HepG2 (cell line): Measurements from ENCODE around the gene ACTL6A. TPM values are rescaled to one million over a fixed set of nuclear protein-coding genes. Genes with fewer than 3 reads are reported as not detected.

Source experiments
- ATAC-seq: fragments of 200-7000 bp; cut with Tn5 transposase; 3 replicates; pipeline ENCODE4 v1.9.1; 2020; ENCODE audit warnings: mild to moderate bottlenecking, moderate library complexity
- BruUV-seq: library from RNA; stranded (reverse); fragments of 400-500 nt; replicated peaks from 2 replicates; lab custom pipeline; 2021; lab: Mats Ljungman, UMichigan
- CTCF ChIA-PET: fragments of 300-600 bp; formaldehyde crosslinking; extraction: SDS; loops from one replicate; lab custom pipeline; 2021; ENCODE audit warnings: low total read pairs, inconsistent platforms, low intra/inter-chr PET ratio; lab: Yijun Ruan, JAX
- POLR2A ChIA-PET: fragments of 350-600 bp; sonication (Branson Sonifier 250); formaldehyde crosslinking; loops from one replicate; lab custom pipeline; 2020; ENCODE audit warnings: antibody characterized with exemption, inconsistent platforms; lab: Yijun Ruan, JAX
- DNase-seq: peaks from one replicate; pipeline ENCODE4 v3.0.0-alpha.2; 2015; ENCODE audit warnings: low spot score
- FAIRE-seq: peaks from 3 replicates; lab custom pipeline; 2011; peaks lifted over from hg19 to GRCh38; lab: Jason Lieb, UNC
- H2AFZ ChIP-seq: one replicate; pipeline ENCODE4 v1.6.1; 2011; ENCODE audit warnings: low read length, inconsistent platforms
- H3K27ac ChIP-seq: fragments of 300-600 bp; 3 replicates; pipeline ENCODE4 v1.8.0; 2011; ENCODE audit warnings: mixed run types, mild to moderate bottlenecking, mixed read lengths, low read length, inconsistent platforms; ENCODE audit not compliant: insufficient read depth; ENCODE audit errors: extremely low read length
- H3K27me3 ChIP-seq, 2 experiments: fragments of 200-600 bp in 1 of 2; 2 replicates in 1 of 2; 3 replicates in 1 of 2; pipeline versions ENCODE4 v1.6.0 to v1.8.0; 2011; ENCODE audit warnings: low read length in 2 of 2, mild to moderate bottlenecking in 2 of 2, moderate library complexity in 2 of 2, inconsistent platforms in 1 of 2; ENCODE audit not compliant: insufficient read depth in 2 of 2, control insufficient read depth in 1 of 2
- H3K36me3 ChIP-seq, 2 experiments: fragments of 200-600 bp in 1 of 2; replicated peaks in 1 of 2; 2 replicates in 1 of 2; 3 replicates in 1 of 2; pipeline versions ENCODE4 v1.5.1 to v1.8.0; 2011; ENCODE audit warnings: low read length in 2 of 2, inconsistent platforms in 1 of 2; ENCODE audit not compliant: insufficient read depth in 2 of 2, control insufficient read depth in 1 of 2
- H3K4me1 ChIP-seq: 2 replicates; pipeline ENCODE4 v1.5.1; 2012; ENCODE audit warnings: low read length, inconsistent platforms; ENCODE audit not compliant: insufficient read depth
- H3K4me2 ChIP-seq: 2 replicates; pipeline ENCODE4 v1.6.0; 2011; ENCODE audit warnings: low read depth, low read length, inconsistent platforms
- H3K4me3 ChIP-seq, 3 experiments: fragments of 200-600 bp in 1 of 3; sonication (generic), shearing (Covaris generic) in 1 of 3; replicated peaks in 1 of 3; 2 replicates each; pipeline ENCODE4 v1.5.1; 2011 to 2016; ENCODE audit warnings: low read length in 3 of 3, inconsistent platforms in 2 of 3, low read depth in 2 of 3, mild to moderate bottlenecking in 2 of 3, control low read depth in 1 of 3, mixed read lengths in 1 of 3; ENCODE audit not compliant: insufficient read depth in 1 of 3
- H3K79me2 ChIP-seq: one replicate; pipeline ENCODE4 v1.6.1; 2011; ENCODE audit warnings: low read length, inconsistent platforms; ENCODE audit not compliant: insufficient read depth
- H3K9ac ChIP-seq: 2 replicates; pipeline ENCODE4 v1.6.0; 2011; ENCODE audit warnings: mild to moderate bottlenecking, low read depth, low read length, inconsistent platforms; ENCODE audit not compliant: insufficient read depth
- H3K9me3 ChIP-seq: 2 replicates; pipeline ENCODE4 v1.5.1; 2012; ENCODE audit warnings: mild to moderate bottlenecking, low read length
- H4K20me1 ChIP-seq: 2 replicates; pipeline ENCODE4 v1.6.0; 2011; ENCODE audit warnings: inconsistent platforms, mild to moderate bottlenecking, low read length, moderate library complexity; ENCODE audit not compliant: insufficient read depth
- ADNP ChIP-seq: sonication (generic); formaldehyde crosslinking; IDR thresholded peaks from 2 replicates; pipeline ENCODE4 v1.4.0; 2020; ENCODE audit warnings: missing genetic modification reagents
- ATF7 ChIP-seq, 2 experiments: fragments of 450-650 bp in 1 of 2; sonication (generic) in 1 of 2; formaldehyde crosslinking in 1 of 2; IDR thresholded peaks; 2 replicates each; pipeline versions ENCODE4 v1.4.0 to v1.6.1; 2016 to 2020; ENCODE audit warnings: antibody characterized with exemption in 1 of 2, mild to moderate bottlenecking in 1 of 2, missing genetic modification reagents in 1 of 2
- ATF7-NPFF ChIP-seq: sonication (generic); formaldehyde crosslinking; IDR thresholded peaks from 2 replicates; pipeline ENCODE4 v1.8.1; 2023; ENCODE audit warnings: mild to moderate bottlenecking, low read depth, missing genetic modification reagents, moderate library complexity
- CBFB ChIP-seq: sonication (generic); formaldehyde crosslinking; IDR thresholded peaks from 2 replicates; pipeline ENCODE4 v1.4.0; 2020; ENCODE audit warnings: missing genetic modification reagents
- DR1 ChIP-seq: sonication (generic); formaldehyde crosslinking; IDR thresholded peaks from 2 replicates; pipeline ENCODE4 v1.8.0; 2021; ENCODE audit warnings: mild to moderate bottlenecking, missing genetic modification reagents, inconsistent platforms
- MLX ChIP-seq: IDR thresholded peaks from 2 replicates; pipeline ENCODE4 v1.6.1; 2016
- TMF1 ChIP-seq: sonication (generic); formaldehyde crosslinking; IDR thresholded peaks from 2 replicates; pipeline ENCODE4 v1.8.1; 2022; ENCODE audit warnings: low read depth, missing genetic modification reagents
- ZFP36 ChIP-seq: fragments of 150-350 bp; IDR thresholded peaks from 2 replicates; pipeline ENCODE4 v1.6.1; 2018; ENCODE audit warnings: borderline replicate concordance, low read length, low read depth; ENCODE audit not compliant: partially characterized antibody
- ZNF343 ChIP-seq: sonication (generic); formaldehyde crosslinking; IDR thresholded peaks from 2 replicates; pipeline ENCODE4 v1.4.0; 2020; ENCODE audit warnings: mild to moderate bottlenecking, missing genetic modification reagents
- WGBS: methylation state at CpG from one replicate; pipeline ENCODE4 v1.1.6; 2017; ENCODE audit warnings: low lambda C conversion rate; 5-methylcytosine and 5-hydroxymethylcytosine counted together
- in situ Hi-C: cut with HindIII; loops from 2 replicates; pipeline ENCODE4 v1.10.0; 2017; ENCODE audit warnings: low pct_unique_long_range_greater_than_20kb; ENCODE audit not compliant: extremely low pct_ligation_motif_present
- intact Hi-C: fragments of 100-400 bp; cut with micrococcal nuclease; formaldehyde crosslinking; loops from one replicate; pipeline ENCODE4 v1.10.0; 2022; ENCODE audit not compliant: unreplicated experiment
- polyA plus RNA-seq, 8 experiments: library from polyadenylated mRNA; depleted of rRNA in 3 of 8; stranded (reverse) in 7 of 8; unstranded in 1 of 8; fragments of >200 nt; fragmentation: Illumina TruSeq in 4 of 8; extraction: Trizol in 4 of 8; gene quantifications; 2 replicates each; pipeline versions ENCODE4 v1.2.1 to v1.2.3, GENCODE V29; 2011 to 2016; ENCODE audit warnings: low read depth in 4 of 8, missing spikeins in 1 of 8, mixed read lengths in 1 of 8; ENCODE audit not compliant: insufficient read depth in 1 of 8
- total RNA-seq, 5 experiments: library from RNA; depleted of rRNA; stranded (reverse); fragments of >200 nt; fragmentation: Illumina TruSeq; extraction: Trizol; gene quantifications; 2 replicates each; pipeline ENCODE4 v1.2.3, GENCODE V29; 2016; ENCODE audit warnings: low read depth in 1 of 5
- TF ChIP-seq, protein P1 (sequence below): sonication (generic); formaldehyde crosslinking; IDR thresholded peaks from 2 replicates; pipeline ENCODE4 v1.4.0; 2020; ENCODE audit warnings: mild to moderate bottlenecking, missing genetic modification reagents
- TF ChIP-seq, protein P2 (sequence below): sonication (generic); formaldehyde crosslinking; IDR thresholded peaks from 2 replicates; pipeline ENCODE4 v1.5.0; 2020; ENCODE audit warnings: mild to moderate bottlenecking, missing genetic modification reagents, borderline replicate concordance

ACTL6A gene
- total and polyA plus RNA-seq, 2 of the 13 experiments (the other 11 are each of a cell fraction or from before 2014, with no cell fraction given), result 58.1 to 84.1 TPM

DNA sequence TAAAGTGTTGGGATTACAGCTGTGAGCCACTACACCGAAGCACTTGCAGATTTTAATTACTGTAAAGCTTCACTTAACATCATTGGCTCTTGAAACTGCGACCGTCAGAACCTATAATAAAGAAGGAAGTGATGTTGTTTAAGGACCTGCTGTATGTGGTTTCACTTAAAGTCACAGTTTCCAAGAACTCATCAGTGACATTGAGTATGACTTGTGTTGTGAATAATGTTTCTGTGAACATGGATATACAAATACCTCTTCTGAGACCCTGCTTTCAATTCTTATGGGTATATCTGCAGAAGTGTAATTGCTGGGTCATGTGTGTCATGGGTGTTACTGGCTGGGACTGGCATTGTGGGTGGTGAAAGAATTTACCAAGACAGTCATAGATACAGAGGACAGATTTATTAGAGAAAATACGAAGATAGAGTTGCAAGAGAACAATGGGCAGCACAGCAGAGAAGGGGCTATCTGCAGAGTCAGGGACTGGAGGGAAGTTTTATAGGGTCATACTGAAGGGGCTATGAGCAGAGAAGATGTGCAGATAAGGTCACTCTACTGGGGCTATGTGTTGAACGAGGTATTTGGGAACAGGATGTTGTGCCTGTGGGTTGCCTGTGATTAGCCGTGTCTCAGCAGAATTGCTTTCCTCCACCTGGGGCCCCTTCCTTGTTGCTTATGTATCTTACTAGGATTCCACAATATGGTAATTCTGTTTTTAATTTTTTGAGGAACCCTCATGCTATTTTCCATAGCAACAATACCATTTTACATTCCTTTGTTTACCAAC, 46.4 kb downstream of the ACTL6A start:
- H3K27ac ChIP-seq, result no peak overlapping the region
- in situ Hi-C loops, result no loop called here
- H4K20me1 ChIP-seq, result no peaks in the 10 kb centered on the region
- H3K9me3 ChIP-seq, result no peaks in the 10 kb centered on the region
- intact Hi-C loops, result no loop called here
- H3K79me2 ChIP-seq, result peaks cover 22% of the 10 kb centered on the region
- H3K27me3 ChIP-seq, result no peaks in the 10 kb centered on the region; a peak in 1 of 5 replicates
- ATAC-seq (no peak), FAIRE-seq (no peak), DNase-seq (no peak)
- WGBS, result 95% methylated on average over 6 of the region's 6 CpGs
- no peaks in the 10 kb centered on the region for H3K36me3 ChIP-seq
- no peak overlapping the region for H3K4me3 ChIP-seq
- no TSS peak for BruUV-seq
- no peak overlapping the region for H3K9ac ChIP-seq
- POLR2A ChIA-PET, result no interaction called here
- CTCF ChIA-PET, result no interaction called here
- no peak overlapping the region for H3K4me2 ChIP-seq
- H3K4me1 ChIP-seq, result peaks cover 10% of the 10 kb centered on the region
- H2AFZ ChIP-seq, result no peak overlapping the region
- TF ChIP-seq ATF7 (IDR thresholded peaks at IDR 0.05) (no peak), ATF7 (CRISPR knock-in tag; IDR thresholded peaks at IDR 0.05) (no peak), ATF7-NPFF (CRISPR knock-in tag) (no peak), CBFB (CRISPR knock-in tag) (no peak), DR1 (no peak), ADNP (no peak), ZNF343 (no peak), MLX (CRISPR knock-in tag) (no peak), ZFP36 (no peak), TMF1 (CRISPR knock-in tag) (no peak)
- TF ChIP-seq, protein P1, sequence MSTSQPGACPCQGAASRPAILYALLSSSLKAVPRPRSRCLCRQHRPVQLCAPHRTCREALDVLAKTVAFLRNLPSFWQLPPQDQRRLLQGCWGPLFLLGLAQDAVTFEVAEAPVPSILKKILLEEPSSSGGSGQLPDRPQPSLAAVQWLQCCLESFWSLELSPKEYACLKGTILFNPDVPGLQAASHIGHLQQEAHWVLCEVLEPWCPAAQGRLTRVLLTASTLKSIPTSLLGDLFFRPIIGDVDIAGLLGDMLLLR (CRISPR knock-in tag), result no peak
- TF ChIP-seq, protein P2, sequence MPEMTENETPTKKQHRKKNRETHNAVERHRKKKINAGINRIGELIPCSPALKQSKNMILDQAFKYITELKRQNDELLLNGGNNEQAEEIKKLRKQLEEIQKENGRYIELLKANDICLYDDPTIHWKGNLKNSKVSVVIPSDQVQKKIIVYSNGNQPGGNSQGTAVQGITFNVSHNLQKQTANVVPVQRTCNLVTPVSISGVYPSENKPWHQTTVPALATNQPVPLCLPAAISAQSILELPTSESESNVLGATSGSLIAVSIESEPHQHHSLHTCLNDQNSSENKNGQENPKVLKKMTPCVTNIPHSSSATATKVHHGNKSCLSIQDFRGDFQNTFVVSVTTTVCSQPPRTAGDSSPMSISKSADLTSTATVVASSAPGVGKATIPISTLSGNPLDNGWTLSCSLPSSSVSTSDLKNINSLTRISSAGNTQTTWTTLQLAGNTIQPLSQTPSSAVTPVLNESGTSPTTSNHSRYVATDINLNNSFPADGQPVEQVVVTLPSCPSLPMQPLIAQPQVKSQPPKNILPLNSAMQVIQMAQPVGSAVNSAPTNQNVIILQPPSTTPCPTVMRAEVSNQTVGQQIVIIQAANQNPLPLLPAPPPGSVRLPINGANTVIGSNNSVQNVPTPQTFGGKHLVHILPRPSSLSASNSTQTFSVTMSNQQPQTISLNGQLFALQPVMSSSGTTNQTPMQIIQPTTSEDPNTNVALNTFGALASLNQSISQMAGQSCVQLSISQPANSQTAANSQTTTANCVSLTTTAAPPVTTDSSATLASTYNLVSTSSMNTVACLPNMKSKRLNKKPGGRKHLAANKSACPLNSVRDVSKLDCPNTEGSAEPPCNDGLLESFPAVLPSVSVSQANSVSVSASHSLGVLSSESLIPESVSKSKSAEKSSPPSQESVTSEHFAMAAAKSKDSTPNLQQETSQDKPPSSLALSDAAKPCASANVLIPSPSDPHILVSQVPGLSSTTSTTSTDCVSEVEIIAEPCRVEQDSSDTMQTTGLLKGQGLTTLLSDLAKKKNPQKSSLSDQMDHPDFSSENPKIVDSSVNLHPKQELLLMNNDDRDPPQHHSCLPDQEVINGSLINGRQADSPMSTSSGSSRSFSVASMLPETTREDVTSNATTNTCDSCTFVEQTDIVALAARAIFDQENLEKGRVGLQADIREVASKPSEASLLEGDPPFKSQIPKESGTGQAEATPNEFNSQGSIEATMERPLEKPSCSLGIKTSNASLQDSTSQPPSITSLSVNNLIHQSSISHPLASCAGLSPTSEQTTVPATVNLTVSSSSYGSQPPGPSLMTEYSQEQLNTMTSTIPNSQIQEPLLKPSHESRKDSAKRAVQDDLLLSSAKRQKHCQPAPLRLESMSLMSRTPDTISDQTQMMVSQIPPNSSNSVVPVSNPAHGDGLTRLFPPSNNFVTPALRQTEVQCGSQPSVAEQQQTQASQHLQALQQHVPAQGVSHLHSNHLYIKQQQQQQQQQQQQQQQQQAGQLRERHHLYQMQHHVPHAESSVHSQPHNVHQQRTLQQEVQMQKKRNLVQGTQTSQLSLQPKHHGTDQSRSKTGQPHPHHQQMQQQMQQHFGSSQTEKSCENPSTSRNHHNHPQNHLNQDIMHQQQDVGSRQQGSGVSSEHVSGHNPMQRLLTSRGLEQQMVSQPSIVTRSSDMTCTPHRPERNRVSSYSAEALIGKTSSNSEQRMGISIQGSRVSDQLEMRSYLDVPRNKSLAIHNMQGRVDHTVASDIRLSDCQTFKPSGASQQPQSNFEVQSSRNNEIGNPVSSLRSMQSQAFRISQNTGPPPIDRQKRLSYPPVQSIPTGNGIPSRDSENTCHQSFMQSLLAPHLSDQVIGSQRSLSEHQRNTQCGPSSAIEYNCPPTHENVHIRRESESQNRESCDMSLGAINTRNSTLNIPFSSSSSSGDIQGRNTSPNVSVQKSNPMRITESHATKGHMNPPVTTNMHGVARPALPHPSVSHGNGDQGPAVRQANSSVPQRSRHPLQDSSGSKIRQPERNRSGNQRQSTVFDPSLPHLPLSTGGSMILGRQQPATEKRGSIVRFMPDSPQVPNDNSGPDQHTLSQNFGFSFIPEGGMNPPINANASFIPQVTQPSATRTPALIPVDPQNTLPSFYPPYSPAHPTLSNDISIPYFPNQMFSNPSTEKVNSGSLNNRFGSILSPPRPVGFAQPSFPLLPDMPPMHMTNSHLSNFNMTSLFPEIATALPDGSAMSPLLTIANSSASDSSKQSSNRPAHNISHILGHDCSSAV (CRISPR knock-in tag), result no peak
